ENCODE measurements around the gene ZBED4.
"Not testable (repeated sequence)": the region's sequence is repeated elsewhere in the genome, so short reads cannot be mapped to it uniquely, and the experiment has no call there.

Gene ZBED4

GRCh38 chr22:49852568-49852897 lies 1.1 kb upstream of the ZBED4 start:
- DNase-seq (ENCODE audit: low read depth in 2 of 2) = not testable (repeated sequence)

DNA sequence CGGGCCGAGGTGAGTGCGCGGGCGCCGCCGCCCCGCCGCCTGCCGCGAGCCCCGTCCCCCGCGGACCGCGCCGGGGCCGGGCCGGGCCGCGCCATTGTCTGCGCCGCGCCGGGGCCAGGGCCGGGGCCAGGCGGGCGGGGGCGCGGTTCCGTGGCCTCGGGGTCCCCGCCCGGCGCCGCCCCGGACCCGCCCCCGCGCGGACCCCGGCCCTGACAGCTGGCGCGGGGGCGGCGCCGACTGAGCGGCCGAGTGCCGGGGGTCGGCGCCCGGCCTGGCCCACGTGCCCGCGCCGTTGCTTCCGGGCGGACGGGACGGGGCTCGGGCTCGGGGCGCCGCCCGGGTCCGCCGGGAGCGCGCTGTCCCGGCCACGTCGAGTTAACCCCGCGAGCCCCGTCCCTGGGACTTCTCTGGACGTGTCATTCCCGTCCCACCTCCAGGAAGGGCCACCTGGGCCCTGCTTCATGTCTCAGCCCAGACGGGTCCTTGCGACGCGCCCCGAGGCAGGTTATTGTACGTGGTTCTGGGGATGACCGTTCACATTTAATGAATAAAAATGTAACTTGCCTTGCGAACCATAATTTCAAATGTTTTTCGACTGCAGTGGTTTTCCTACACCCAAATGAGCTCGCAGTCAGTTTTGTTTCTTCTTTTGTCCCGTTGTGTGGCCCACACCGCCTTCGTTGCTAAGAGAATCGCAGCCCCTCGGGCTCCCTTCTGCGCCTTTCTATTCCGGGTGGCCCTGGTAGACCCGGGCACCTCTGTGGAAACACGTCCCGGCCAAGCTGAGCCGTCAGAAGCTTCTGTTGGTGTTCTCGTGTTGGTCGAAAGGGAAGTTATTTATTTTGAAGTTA lies 562 bp downstream of the ZBED4 start:
- no peak for DNase-seq (ENCODE audit: low read depth in 2 of 2)

- DNase-seq (ENCODE audit: low read depth in 2 of 2) = no peak
These were observed 1.7 kb downstream of the ZBED4 start for GRCh38 chr22:49855251-49855911.

DNA sequence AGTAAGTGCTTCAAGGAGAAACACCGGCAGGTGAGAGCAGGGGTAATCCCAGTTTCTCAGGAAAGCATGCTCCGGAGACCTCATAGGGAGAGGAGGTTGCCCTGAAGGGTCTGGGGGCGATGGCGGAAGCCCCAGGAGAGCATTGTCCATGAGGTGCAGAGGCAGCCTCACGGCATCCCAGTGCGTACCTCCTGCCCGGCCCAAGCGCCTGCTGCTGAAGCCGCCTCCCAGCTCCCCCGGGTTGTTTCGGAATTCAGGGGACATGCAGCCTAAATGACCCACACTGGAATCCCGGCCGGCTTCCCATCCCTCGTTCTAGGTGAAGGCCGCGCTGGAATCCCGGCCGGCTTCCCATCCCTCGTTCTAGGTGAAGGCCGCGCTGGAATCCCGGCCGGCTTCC lies 2.7 kb downstream of the ZBED4 start:
- DNase-seq (ENCODE audit: low read depth in 2 of 2) = no peak

GRCh38 chr22:49856766-49857618 lies 3.3 kb downstream of the ZBED4 start:
- DNase-seq (ENCODE audit: low read depth in 2 of 2) = no peak

DNA sequence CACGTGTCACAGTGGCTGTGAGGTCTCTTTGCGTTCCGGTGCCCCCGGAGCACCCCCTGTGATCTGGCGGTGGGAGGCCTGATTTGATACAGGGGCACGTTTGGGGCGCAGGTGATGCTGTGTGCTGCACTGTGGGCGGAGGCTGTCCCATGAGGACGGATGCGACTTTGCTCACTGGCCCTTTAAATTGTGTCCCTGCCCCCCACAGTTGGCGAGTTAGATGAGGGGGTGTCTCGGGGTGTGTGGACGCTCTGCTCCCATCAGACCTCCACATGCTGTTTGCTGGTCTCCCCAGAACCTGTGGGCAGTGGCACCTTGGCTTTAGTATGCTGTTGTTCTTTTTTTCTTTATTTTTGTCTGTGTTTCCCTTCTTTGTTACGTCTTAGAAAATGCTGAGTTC lies 5.2 kb downstream of the ZBED4 start:
- DNase-seq (ENCODE audit: low read depth in 2 of 2) = no peak

- no peak for DNase-seq (ENCODE audit: low read depth in 2 of 2)
These were observed 8.2 kb downstream of the ZBED4 start for GRCh38 chr22:49861642-49862495.

DNA sequence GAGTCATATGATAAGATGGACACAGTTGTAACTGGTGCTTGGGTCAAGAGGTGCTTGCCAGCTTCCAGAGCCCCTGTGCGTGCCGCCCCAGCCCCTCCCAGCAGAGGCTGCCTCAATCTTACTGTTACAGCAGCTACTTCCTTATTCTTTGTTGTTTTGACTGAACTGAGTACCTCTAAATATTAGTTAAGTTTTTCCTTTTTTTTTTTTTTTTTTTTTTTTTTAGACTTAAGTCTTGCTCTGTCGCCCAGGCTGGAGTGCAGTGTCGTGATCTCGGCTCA lies 8.8 kb downstream of the ZBED4 start:
- no peak for DNase-seq (ENCODE audit: low read depth in 2 of 2)

DNA sequence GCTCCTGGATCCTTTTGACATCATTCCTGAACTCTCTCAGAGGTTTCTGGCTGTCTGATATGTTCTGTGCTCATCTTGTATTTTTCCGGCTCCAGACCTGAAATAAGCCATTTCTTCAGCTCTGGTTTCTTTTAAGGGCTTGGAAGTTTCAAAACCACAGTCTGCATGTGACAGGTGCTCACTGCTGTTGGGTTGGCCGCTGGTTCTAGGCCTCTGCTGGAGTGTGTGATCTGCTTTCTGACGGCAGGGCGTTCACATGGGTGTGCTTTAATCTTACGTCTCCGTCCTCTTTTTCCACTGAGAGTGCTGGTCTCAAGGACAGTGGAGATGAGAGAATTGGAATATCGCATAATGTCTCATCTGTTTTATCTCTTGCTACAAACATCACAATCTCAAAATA lies 10.3 kb downstream of the ZBED4 start:
- no peak for DNase-seq (ENCODE audit: low read depth in 2 of 2)

- no peak for DNase-seq (ENCODE audit: low read depth in 2 of 2)
These were observed 11.5 kb downstream of the ZBED4 start for GRCh38 chr22:49865156-49865555.

DNA sequence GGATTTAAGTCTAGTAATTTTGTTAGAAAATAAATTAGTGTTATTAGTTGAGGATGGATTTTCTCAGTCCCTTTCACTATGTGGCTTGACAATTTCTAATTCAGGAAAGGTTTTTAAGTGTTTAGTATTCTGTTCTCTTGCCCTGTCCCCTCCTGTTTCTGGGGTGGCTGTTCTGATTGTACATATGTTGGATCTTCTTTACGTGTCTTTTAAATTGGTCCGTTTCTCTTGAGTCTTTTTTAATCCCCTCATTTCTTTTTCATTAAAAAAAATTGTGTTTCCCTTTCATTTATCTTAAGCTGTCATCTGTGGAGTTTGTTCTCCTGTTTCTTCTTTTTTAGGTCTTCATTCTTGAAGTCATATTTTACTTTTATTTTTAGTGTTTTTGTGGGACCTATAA lies 12.5 kb downstream of the ZBED4 start:
- DNase-seq (ENCODE audit: low read depth in 2 of 2) = no peak

GRCh38 chr22:49866646-49867045 lies 13.0 kb downstream of the ZBED4 start:
- no peak for DNase-seq (ENCODE audit: low read depth in 2 of 2)

- no peak for DNase-seq (ENCODE audit: low read depth in 2 of 2)
These were observed 13.9 kb downstream of the ZBED4 start for GRCh38 chr22:49867303-49868265.

DNA sequence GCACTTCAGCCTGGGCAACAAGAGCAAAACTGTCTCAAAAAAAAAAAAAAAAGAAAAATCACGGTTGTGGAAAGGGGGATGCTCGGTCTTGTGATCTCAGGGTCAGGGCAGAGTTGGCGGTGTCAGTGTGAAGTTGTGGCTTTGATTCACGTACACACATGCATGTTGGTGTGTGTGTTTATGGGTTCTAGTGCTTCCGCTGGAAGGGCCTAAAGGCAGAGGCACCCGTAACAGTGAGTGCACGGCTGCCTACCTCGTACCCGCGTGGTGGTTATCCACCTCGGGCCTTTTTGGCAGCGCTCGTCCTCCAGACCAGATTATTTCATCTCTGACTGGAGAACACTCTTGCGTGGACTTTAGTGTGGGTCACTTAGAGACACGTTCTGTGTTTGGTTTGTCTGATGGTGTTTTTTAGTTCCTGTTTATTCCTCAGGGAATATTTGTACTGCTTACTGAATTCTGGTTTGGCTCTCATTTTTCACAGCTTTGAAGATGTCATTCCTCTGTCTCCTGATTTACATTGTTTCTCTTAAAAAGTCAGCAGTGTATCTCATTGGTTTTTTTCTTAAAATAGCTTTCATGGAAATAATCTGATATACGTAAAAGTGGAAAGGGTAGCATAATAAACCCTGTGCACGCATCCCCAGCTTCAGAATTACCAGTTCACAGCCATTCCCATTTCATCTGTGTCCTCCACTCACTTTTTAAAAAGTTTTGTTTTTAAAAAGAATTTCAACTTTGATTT lies 15.6 kb downstream of the ZBED4 start:
- no peak for DNase-seq (ENCODE audit: low read depth in 2 of 2)

- DNase-seq (ENCODE audit: low read depth in 2 of 2) = no peak
These were observed 16.4 kb downstream of the ZBED4 start for GRCh38 chr22:49869845-49870712.

GRCh38 chr22:49871482-49871881 lies 17.8 kb downstream of the ZBED4 start:
- DNase-seq (ENCODE audit: low read depth in 2 of 2) = no peak

DNA sequence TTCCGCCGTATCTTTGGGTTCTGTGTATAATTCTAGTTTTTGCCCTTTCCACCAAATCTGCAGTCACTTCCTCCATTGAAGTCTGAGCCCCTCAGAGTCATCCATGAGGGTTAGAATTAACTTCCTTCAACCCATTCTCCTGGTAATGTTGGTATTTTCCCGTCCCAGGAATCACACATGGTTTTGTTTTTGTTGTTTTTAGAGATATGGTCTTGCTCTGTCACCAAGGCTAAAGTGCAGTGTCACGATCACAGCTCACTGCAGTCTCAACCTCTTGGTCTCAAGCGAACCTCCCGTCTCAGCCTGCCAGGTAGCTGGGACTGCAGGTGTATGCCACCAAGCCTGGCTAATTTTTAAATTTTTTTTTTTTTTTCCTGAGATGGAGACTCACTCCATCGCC lies 18.7 kb downstream of the ZBED4 start:
- DNase-seq (ENCODE audit: low read depth in 2 of 2) = no peak

DNA sequence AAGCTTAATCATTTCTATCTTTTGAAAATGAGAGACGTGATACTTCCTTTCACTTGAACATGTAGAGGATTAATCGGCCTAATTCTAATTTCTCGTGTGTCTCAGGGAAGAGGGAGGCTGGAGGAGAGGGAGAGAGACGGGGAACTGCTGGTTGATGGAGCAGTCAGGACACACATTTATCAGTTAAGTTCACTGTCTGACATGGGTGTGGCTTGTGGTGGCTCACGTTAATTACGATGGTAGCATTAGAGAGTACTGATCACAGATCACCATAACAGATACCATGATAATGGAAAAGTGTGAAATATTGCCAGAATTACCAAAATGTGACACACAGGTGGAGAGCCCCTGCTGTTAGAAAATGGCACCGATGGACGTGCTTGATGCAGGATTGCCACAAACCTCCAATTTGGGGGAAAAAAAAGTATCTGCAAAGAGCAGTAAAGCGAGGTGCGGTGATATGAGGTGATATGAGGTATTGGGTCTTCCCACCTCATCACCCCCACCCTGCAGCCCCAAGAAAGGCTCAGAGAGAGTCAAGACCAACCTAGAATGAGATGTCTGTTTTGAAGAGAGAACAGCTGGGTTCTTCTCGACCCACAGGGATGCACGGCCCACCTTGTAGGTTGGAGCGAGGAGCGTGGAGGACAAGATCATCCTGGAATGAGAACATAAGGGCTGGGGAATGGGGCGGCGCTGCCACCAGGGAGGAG lies 19.7 kb downstream of the ZBED4 start:
- no peak for DNase-seq (ENCODE audit: low read depth in 2 of 2)
